ENCODE data around the gene KRT17. TPM values are rescaled to one million over a fixed set of nuclear protein-coding genes. Genes with fewer than 3 reads are reported as not detected.

KRT17 gene
- total and polyA plus RNA-seq, 5 donors from 2014 or later = not detected

Other genes with a start within 250 kb of the KRT17 start
- not detected for gene KRT34, start 242.3 kb downstream of the KRT17 start, total RNA-seq
- not detected for gene KRT34, start 242.3 kb downstream of the KRT17 start, polyA plus RNA-seq
- gene KRT31, start 227.0 kb downstream of the KRT17 start, total RNA-seq = not detected
- not detected for gene KRT31, start 227.0 kb downstream of the KRT17 start, polyA plus RNA-seq
- gene KRT37, start 200.0 kb downstream of the KRT17 start, total RNA-seq = not detected
- not detected for gene KRT37, start 200.0 kb downstream of the KRT17 start, polyA plus RNA-seq
- gene KRT38, start 183.6 kb downstream of the KRT17 start, total RNA-seq = not detected
- gene KRT38, start 183.6 kb downstream of the KRT17 start, polyA plus RNA-seq = not detected
- gene KRT32, start 157.2 kb downstream of the KRT17 start, total RNA-seq = not detected
- gene KRT32, start 157.2 kb downstream of the KRT17 start, polyA plus RNA-seq = not detected
- not detected for gene KRT35, start 143.4 kb downstream of the KRT17 start, total RNA-seq
- not detected for gene KRT35, start 143.4 kb downstream of the KRT17 start, polyA plus RNA-seq
- gene KRT36, start 134.7 kb downstream of the KRT17 start, total RNA-seq = not detected
- not detected for gene KRT36, start 134.7 kb downstream of the KRT17 start, polyA plus RNA-seq
- gene KRT13, start 119.0 kb downstream of the KRT17 start, total RNA-seq = not detected
- gene KRT13, start 119.0 kb downstream of the KRT17 start, polyA plus RNA-seq = not detected
- gene KRT15, start 105.7 kb downstream of the KRT17 start, total RNA-seq = not detected
- gene KRT15, start 105.7 kb downstream of the KRT17 start, polyA plus RNA-seq = not detected
- not detected for gene KRT19, start 96.3 kb downstream of the KRT17 start, total RNA-seq
- gene KRT19, start 96.3 kb downstream of the KRT17 start, polyA plus RNA-seq = not detected
- gene KRT9, start 52.5 kb downstream of the KRT17 start, total RNA-seq = not detected
- gene KRT9, start 52.5 kb downstream of the KRT17 start, polyA plus RNA-seq = not detected
- gene KRT14, start 37.7 kb downstream of the KRT17 start, total RNA-seq = not detected
- gene KRT14, start 37.7 kb downstream of the KRT17 start, polyA plus RNA-seq = not detected
- gene KRT16, start 11.8 kb downstream of the KRT17 start, total RNA-seq = not detected
- not detected for gene KRT16, start 11.8 kb downstream of the KRT17 start, polyA plus RNA-seq
- 2,625 TPM for gene EIF1, start 64.3 kb upstream of the KRT17 start, total RNA-seq
- gene EIF1, start 64.3 kb upstream of the KRT17 start, polyA plus RNA-seq = 1,000 to 10,000 TPM; 1,357 to 1,617 (median 1,453) TPM
- not detected for gene GAST, start 87.8 kb upstream of the KRT17 start, total RNA-seq
- gene GAST, start 87.8 kb upstream of the KRT17 start, polyA plus RNA-seq = not detected
- 2.1 TPM for gene HAP1, start 110.1 kb upstream of the KRT17 start, total RNA-seq
- gene HAP1, start 110.1 kb upstream of the KRT17 start, polyA plus RNA-seq = under 1 TPM; 0.35 to 0.62 (median 0.49) TPM
- gene JUP, start 162.1 kb upstream of the KRT17 start, total RNA-seq = 1.3 TPM
- under 1 TPM in 2 of 4 donors, not detected in 2; 0.32 to 0.33 TPM for gene JUP, start 162.1 kb upstream of the KRT17 start, polyA plus RNA-seq
- 1.7 TPM for gene P3H4, start 187.4 kb upstream of the KRT17 start, total RNA-seq
- gene P3H4, start 187.4 kb upstream of the KRT17 start, polyA plus RNA-seq = 1 to 10 TPM in 3 of 4 donors, under 1 TPM in 1; 0.59 to 2.9 (median 2.5) TPM
- not detected for gene FKBP10, start 188.4 kb upstream of the KRT17 start, total RNA-seq
- under 1 TPM in 1 of 4 donors, not detected in 3; 0.25 TPM for gene FKBP10, start 188.4 kb upstream of the KRT17 start, polyA plus RNA-seq
- 17.9 TPM for gene NT5C3B, start 211.7 kb upstream of the KRT17 start, total RNA-seq
- 10 to 100 TPM; 15.5 to 37.7 (median 18.1) TPM for gene NT5C3B, start 211.7 kb upstream of the KRT17 start, polyA plus RNA-seq
- gene KLHL10, start 213.2 kb upstream of the KRT17 start, total RNA-seq = not detected
- gene KLHL10, start 213.2 kb upstream of the KRT17 start, polyA plus RNA-seq = under 1 TPM in 3 of 4 donors, not detected in 1; 0.19 to 0.25 (median 0.21) TPM
- gene KLHL11, start 240.8 kb upstream of the KRT17 start, total RNA-seq = 21.7 TPM
- 10 to 100 TPM in 1 of 4 donors, 1 to 10 TPM in 3; 5.4 to 11.5 (median 6.7) TPM for gene KLHL11, start 240.8 kb upstream of the KRT17 start, polyA plus RNA-seq